HFFc6 (cell line): ENCODE measurements around the gene FAT2. TPM values are rescaled to one million over a fixed set of nuclear protein-coding genes. Genes with fewer than 3 reads are reported as not detected.

ENCODE experiments used
- DNase-seq: peaks from one replicate; pipeline ENCODE4 v3.0.0-alpha.2; 2018
- H3K27ac Mint-ChIP-seq: 2 replicates; pipeline ENCODE4 v1.8.0; 2020; ENCODE audit warnings: mild to moderate bottlenecking, mixed read lengths
- H3K27me3 Mint-ChIP-seq: 2 replicates; pipeline ENCODE4 v1.8.0; 2021; ENCODE audit warnings: mild to moderate bottlenecking, moderate library complexity, mixed read lengths; ENCODE audit not compliant: insufficient read depth
- H3K36me3 Mint-ChIP-seq: 2 replicates; pipeline ENCODE4 v1.8.0; 2021; ENCODE audit warnings: low read depth, mixed read lengths
- H3K4me1 Mint-ChIP-seq: 2 replicates; pipeline ENCODE4 v1.8.0; 2020; ENCODE audit warnings: low read depth, mixed read lengths
- H3K4me3 Mint-ChIP-seq: 2 replicates; pipeline ENCODE4 v1.8.0; 2020; ENCODE audit warnings: mild to moderate bottlenecking, moderate library complexity, mixed read lengths
- H3K9me3 Mint-ChIP-seq: 2 replicates; pipeline ENCODE4 v1.8.0; 2020; ENCODE audit warnings: mild to moderate bottlenecking, mixed read lengths
- total RNA-seq, 6 experiments: library from RNA; stranded (reverse); fragmentation: NEBNext Ultra II Directional; extraction: Animal tissue kit (Norgen Biotek cat#: 25700); gene quantifications; 2 replicates in 1 of 6; 3 replicates in 5 of 6; pipeline ENCODE4 v1.2.3, GENCODE V29; 2021
- TF ChIP-seq, protein P1 (sequence below): fragments of 200-600 bp; sonication (generic); IDR thresholded peaks from 2 replicates; pipeline ENCODE4 v1.5.0; 2021; ENCODE audit warnings: antibody characterized with exemption, mild to moderate bottlenecking

Gene FAT2
- total RNA-seq, 6 experiments from 2014 or later: not detected

DNA sequence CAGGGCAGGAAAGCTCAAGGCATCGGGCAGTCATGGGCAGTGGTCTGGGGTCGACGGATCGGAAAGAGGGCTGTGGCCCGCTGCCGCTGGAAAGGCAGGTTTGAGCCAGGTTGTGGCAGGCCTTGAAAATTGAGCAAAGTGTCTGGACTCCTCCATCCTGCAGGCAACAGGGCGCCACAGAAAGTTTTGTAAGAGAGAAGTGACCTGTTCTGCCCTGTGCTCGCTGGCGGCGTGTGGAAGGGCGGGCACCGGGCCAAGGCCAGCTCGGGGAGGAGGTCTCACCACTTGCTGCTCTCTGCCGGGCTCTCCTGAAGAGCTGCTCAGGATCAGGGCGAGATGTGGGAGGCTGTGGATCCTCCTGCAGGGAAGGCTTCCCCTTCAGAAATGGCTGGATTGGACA, 41.4 kb upstream of the FAT2 start:
- Mint-ChIP-seq H3K27ac (no peak overlapping the region), H3K4me1 (peaks cover 18% of the 10 kb centered on the region), H3K4me3 (no peak overlapping the region), H3K36me3 (no peaks in the 10 kb centered on the region), H3K9me3 (no peaks in the 10 kb centered on the region), H3K27me3 (peaks cover 21% of the 10 kb centered on the region)
- TF ChIP-seq, protein P1, sequence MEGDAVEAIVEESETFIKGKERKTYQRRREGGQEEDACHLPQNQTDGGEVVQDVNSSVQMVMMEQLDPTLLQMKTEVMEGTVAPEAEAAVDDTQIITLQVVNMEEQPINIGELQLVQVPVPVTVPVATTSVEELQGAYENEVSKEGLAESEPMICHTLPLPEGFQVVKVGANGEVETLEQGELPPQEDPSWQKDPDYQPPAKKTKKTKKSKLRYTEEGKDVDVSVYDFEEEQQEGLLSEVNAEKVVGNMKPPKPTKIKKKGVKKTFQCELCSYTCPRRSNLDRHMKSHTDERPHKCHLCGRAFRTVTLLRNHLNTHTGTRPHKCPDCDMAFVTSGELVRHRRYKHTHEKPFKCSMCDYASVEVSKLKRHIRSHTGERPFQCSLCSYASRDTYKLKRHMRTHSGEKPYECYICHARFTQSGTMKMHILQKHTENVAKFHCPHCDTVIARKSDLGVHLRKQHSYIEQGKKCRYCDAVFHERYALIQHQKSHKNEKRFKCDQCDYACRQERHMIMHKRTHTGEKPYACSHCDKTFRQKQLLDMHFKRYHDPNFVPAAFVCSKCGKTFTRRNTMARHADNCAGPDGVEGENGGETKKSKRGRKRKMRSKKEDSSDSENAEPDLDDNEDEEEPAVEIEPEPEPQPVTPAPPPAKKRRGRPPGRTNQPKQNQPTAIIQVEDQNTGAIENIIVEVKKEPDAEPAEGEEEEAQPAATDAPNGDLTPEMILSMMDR: no peak
- no peak for DNase-seq

DNA sequence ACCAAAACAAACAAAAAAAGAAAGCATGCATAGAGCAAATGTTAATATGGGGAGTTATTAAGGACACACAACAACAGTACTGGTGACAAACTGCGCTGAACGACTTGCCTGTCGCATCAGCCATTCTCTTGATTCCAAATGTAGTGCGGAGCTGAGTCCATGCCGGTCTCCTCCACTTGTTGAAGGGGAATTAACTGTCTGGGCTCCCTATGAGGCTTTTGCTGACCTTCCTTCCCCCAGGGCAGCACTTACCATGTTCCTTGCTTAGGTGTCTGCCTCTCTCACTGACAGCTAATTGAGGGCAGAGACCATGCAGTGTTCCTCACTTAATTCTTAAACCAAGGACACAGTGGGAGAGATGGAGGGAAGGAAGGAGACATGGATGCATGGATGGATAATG, 40.8 kb upstream of the FAT2 start:
- H3K36me3 Mint-ChIP-seq: no peaks in the 10 kb centered on the region
- H3K9me3 Mint-ChIP-seq: no peaks in the 10 kb centered on the region
- TF ChIP-seq, protein P1: no peak
- no peak overlapping the region for H3K27ac Mint-ChIP-seq
- peaks cover 18% of the 10 kb centered on the region for H3K4me1 Mint-ChIP-seq
- DNase-seq: no peak
- H3K4me3 Mint-ChIP-seq: no peak overlapping the region
- H3K27me3 Mint-ChIP-seq: peaks cover 19% of the 10 kb centered on the region

DNA sequence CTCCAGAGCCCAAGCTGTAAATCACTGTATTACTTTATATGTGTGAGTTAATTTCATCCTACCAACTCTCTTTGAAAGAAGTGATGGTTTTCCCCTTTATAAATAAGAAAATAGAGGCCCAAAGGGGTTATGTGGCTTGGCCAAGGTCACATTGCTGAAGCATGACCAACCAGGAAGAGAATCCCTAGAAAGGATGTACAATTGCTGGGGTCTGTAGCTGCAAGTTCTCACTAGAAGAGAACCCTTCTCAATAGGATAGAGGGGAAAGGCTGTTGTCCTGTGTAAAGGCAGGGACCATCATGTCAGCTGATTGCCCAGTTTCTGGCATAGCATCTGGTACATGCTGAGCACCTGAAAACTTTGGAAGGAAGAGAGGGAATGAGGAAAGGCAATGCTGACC, 39.0 kb upstream of the FAT2 start:
- Mint-ChIP-seq H3K27ac (no peak overlapping the region), H3K36me3 (no peaks in the 10 kb centered on the region), H3K4me3 (no peak overlapping the region), H3K27me3 (peaks cover 16% of the 10 kb centered on the region), H3K4me1 (peaks cover 18% of the 10 kb centered on the region), H3K9me3 (no peaks in the 10 kb centered on the region)
- no peak for DNase-seq
- TF ChIP-seq, protein P1: no peak

DNA sequence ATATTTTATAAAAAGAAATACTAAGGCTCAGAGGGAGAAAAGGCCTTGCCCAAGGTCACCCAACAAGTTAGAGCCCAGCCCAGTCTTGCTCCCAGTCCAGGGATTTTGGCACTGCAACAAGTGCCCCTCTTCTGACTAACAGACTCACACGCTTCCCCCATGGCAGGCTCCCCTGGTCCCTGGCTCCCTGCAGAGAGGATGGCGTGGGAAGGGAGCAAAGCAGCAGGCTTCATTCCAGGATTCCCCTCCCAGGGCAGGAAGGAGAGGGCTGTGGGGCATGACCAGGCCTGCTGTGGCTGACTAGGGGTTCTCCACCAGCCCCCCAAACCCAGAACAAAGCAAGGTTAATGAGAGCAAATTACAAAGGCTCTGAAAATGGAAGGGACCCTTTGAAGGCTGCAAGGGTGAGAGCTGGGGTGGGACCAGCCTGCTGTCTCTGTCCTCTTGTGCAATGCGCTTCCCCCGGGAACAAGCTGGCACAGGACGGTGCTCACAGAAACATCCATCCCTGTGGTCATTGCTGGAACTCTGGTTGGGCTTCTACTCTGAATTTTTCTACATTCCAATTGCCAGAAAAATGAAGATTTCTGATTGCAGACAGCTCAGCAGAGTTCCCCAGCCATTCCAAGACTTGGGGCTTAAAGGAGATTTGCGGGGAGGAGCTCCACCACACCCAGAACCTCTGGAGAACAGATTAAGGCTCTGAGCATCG, 37.1 kb upstream of the FAT2 start:
- no peak for DNase-seq
- H3K27ac Mint-ChIP-seq: no peak overlapping the region
- peaks cover 11% of the 10 kb centered on the region for H3K27me3 Mint-ChIP-seq
- no peaks in the 10 kb centered on the region for H3K36me3 Mint-ChIP-seq
- H3K9me3 Mint-ChIP-seq: no peaks in the 10 kb centered on the region
- peaks cover 18% of the 10 kb centered on the region for H3K4me1 Mint-ChIP-seq
- H3K4me3 Mint-ChIP-seq: no peak overlapping the region
- TF ChIP-seq, protein P1: no peak

DNA sequence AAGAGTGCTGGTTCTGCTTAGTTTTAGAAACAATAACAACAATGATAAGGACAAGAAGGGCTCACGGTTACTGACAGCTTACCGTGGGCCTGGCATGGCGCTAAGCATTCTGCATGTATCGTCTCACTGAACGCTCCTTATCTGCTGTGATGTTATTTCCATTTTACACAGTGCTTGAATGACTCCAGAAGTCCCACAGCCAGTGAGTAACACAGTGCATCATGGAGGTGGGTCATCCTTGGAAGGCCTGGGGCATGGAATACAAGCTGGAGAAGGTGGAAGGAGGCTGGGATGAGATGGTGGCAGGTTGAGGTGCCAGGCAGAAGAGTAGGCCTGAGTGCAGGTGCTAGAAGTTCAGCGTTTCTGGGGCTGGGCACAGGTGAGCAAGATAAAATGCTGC, 36.5 kb upstream of the FAT2 start:
- H3K4me3 Mint-ChIP-seq: no peak overlapping the region
- no peak for DNase-seq
- peaks cover 13% of the 10 kb centered on the region for H3K27me3 Mint-ChIP-seq
- no peaks in the 10 kb centered on the region for H3K9me3 Mint-ChIP-seq
- TF ChIP-seq, protein P1: no peak
- H3K27ac Mint-ChIP-seq: no peak overlapping the region
- H3K4me1 Mint-ChIP-seq: peaks cover 18% of the 10 kb centered on the region
- H3K36me3 Mint-ChIP-seq: no peaks in the 10 kb centered on the region
